NCI-H1048 (cell line): ENCODE measurements around the gene ATP13A3.

Experiments
- DNase-seq: peaks from one replicate; lab custom pipeline; 2025; lab: John Stamatoyannopoulos, UW

The ATP13A3 gene

GRCh38 chr3:194439881-194440550 is 46.8 kb downstream of the ATP13A3 start:
- DNase-seq = no peak

GRCh38 chr3:194434503-194434902 is 52.3 kb downstream of the ATP13A3 start:
- DNase-seq = no peak

- DNase-seq = no peak
Measured at GRCh38 chr3:194431554-194431953, 55.2 kb downstream of the ATP13A3 start.

- no peak for DNase-seq
Measured at GRCh38 chr3:194425399-194425798, 61.4 kb downstream of the ATP13A3 start.

- DNase-seq = no peak
Measured at GRCh38 chr3:194424953-194425352, 61.8 kb downstream of the ATP13A3 start.

- no peak for DNase-seq
Measured at GRCh38 chr3:194424373-194424772, 62.4 kb downstream of the ATP13A3 start.

- no peak for DNase-seq
Measured at GRCh38 chr3:194423317-194423716, 63.5 kb downstream of the ATP13A3 start.

- DNase-seq = no peak
Measured at GRCh38 chr3:194422188-194422587, 64.6 kb downstream of the ATP13A3 start.

GRCh38 chr3:194418671-194419070 is 68.1 kb downstream of the ATP13A3 start:
- DNase-seq = no peak

GRCh38 chr3:194407423-194407822 is 79.4 kb downstream of the ATP13A3 start:
- no peak for DNase-seq

- no peak for DNase-seq
Measured at GRCh38 chr3:194405766-194406165, 81.0 kb downstream of the ATP13A3 start.

- peak; percentile 33 for DNase-seq
Measured at GRCh38 chr3:194404365-194405140, 82.2 kb downstream of the ATP13A3 start.

- no peak for DNase-seq
Measured at GRCh38 chr3:194401868-194402329, 84.9 kb downstream of the ATP13A3 start.

GRCh38 chr3:194401346-194401745 is 85.5 kb downstream of the ATP13A3 start:
- DNase-seq = no peak

GRCh38 chr3:194399874-194400411 is 86.9 kb downstream of the ATP13A3 start:
- no peak for DNase-seq

- no peak for DNase-seq
Measured at GRCh38 chr3:194399166-194399565, 87.6 kb downstream of the ATP13A3 start, which contains the start of gene GP5. GP5 (minus strand) TSS chr3:194399266; CDS start chr3:194398282, 984 bp downstream.

GRCh38 chr3:194397757-194398312 is 89.0 kb downstream of the ATP13A3 start:
- DNase-seq = no peak

GRCh38 chr3:194396859-194397756 is 89.7 kb downstream of the ATP13A3 start:
- no peak for DNase-seq

- DNase-seq = no peak
Measured at GRCh38 chr3:194396539-194396858, 90.3 kb downstream of the ATP13A3 start.

GRCh38 chr3:194395778-194396538 is 90.8 kb downstream of the ATP13A3 start:
- DNase-seq = no peak

GRCh38 chr3:194395212-194395611 is 91.6 kb downstream of the ATP13A3 start:
- peak; percentile 56 for DNase-seq
